ENCODE data around the gene ANKRD40CL. TPM values are rescaled to one million over a fixed set of nuclear protein-coding genes. Genes with fewer than 3 reads are reported as not detected.
A peak's percentile ranks its signal among the peaks of the same experiment; 100 is the strongest.
"Not testable (repeated sequence)": the region's sequence is repeated elsewhere in the genome, so short reads cannot be mapped to it uniquely, and the experiment has no call there.

ANKRD40CL gene
- not detected for total RNA-seq

GRCh38 chr17:50767446-50767845, at the start of gene ANKRD40CL:
TSS of gene ANKRD40CL (minus strand) at chr17:50767518. CDS start at chr17:50766913, 605 bp downstream.
- DNase-seq: no peak
- H3K4me1 Mint-ChIP-seq: peaks cover 19% of the 10 kb centered on the region

GRCh38 chr17:50816271-50816670, 49.0 kb upstream of the ANKRD40CL start:
- CTCF ChIA-PET: interaction anchor here (0.6 to 1.3 kb wide), 2 partner anchors 23 to 36 kb away, joined by 3 read pairs; no protein-coding TSS in a partner anchor
- H3K4me1 Mint-ChIP-seq: peaks cover 18% of the 10 kb centered on the region
- H3K27ac Mint-ChIP-seq: no peak overlapping the region
- H3K27me3 Mint-ChIP-seq: peaks cover 13% of the 10 kb centered on the region
- H3K4me3 Mint-ChIP-seq: no peak overlapping the region
- no peaks in the 10 kb centered on the region for H3K36me3 Mint-ChIP-seq (ENCODE audit: low read depth)
- H3K9me3 Mint-ChIP-seq: no peaks in the 10 kb centered on the region
- no peak for DNase-seq
- POLR2A ChIA-PET: no interaction called here

More at GRCh38 chr17:50767446-50767845, at the start of gene ANKRD40CL:
- CTCF ChIA-PET: interaction anchor here (2.8 kb wide), 1 partner anchor 12 kb away, joined by 8 read pairs; no protein-coding TSS in a partner anchor
- no peaks in the 10 kb centered on the region for H3K36me3 Mint-ChIP-seq (ENCODE audit: low read depth)
- no peak within 1 kb of the TSS for H3K4me3 Mint-ChIP-seq
- H3K9me3 Mint-ChIP-seq: no peaks in the 10 kb centered on the region
- peak within 1 kb of the TSS; percentile 75 for H3K27ac Mint-ChIP-seq
- H3K27me3 Mint-ChIP-seq: peaks cover 24% of the 10 kb centered on the region
- POLR2A ChIA-PET: no interaction called here

GRCh38 chr17:50815400-50815799, 48.1 kb upstream of the ANKRD40CL start:
- Mint-ChIP-seq H3K4me3 (no peak overlapping the region), H3K27ac (no peak overlapping the region), H3K36me3 (ENCODE audit: low read depth) (no peaks in the 10 kb centered on the region), H3K27me3 (peaks cover 11% of the 10 kb centered on the region), H3K9me3 (no peaks in the 10 kb centered on the region), H3K4me1 (peaks cover 17% of the 10 kb centered on the region)
- no peak for DNase-seq
- POLR2A ChIA-PET: no interaction called here
- CTCF ChIA-PET: interaction anchor here (0.7 kb wide), 2 partner anchors 87 to 588 kb away, joined by 3 read pairs; no protein-coding TSS in a partner anchor

GRCh38 chr17:50813583-50813982, 46.3 kb upstream of the ANKRD40CL start:
- CTCF ChIA-PET: interaction anchor here (1.5 to 1.6 kb wide), 2 partner anchors 15 to 31 kb away, joined by 3 to 4 read pairs; no protein-coding TSS in a partner anchor
- DNase-seq: no peak
- no peaks in the 10 kb centered on the region for H3K9me3 Mint-ChIP-seq
- H3K4me1 Mint-ChIP-seq: peaks cover 11% of the 10 kb centered on the region
- POLR2A ChIA-PET: no interaction called here
- no peaks in the 10 kb centered on the region for H3K36me3 Mint-ChIP-seq (ENCODE audit: low read depth)
- no peak overlapping the region for H3K4me3 Mint-ChIP-seq
- H3K27ac Mint-ChIP-seq: no peak overlapping the region
- peaks cover 11% of the 10 kb centered on the region for H3K27me3 Mint-ChIP-seq

GRCh38 chr17:50808888-50809287, 41.6 kb upstream of the ANKRD40CL start:
- no peak for DNase-seq
- Mint-ChIP-seq H3K4me1 (no peaks in the 10 kb centered on the region), H3K36me3 (ENCODE audit: low read depth) (no peaks in the 10 kb centered on the region), H3K9me3 (no peaks in the 10 kb centered on the region), H3K27ac (no peak overlapping the region), H3K4me3 (no peak overlapping the region), H3K27me3 (peaks cover 2% of the 10 kb centered on the region)
- POLR2A ChIA-PET: no interaction called here
- CTCF ChIA-PET: interaction anchor here (0.6 to 1.3 kb wide), 2 partner anchors 8 to 300 kb away, joined by 3 to 4 read pairs; no protein-coding TSS in a partner anchor

GRCh38 chr17:50808413-50808812, 41.1 kb upstream of the ANKRD40CL start:
- no peaks in the 10 kb centered on the region for H3K36me3 Mint-ChIP-seq (ENCODE audit: low read depth)
- no peaks in the 10 kb centered on the region for H3K4me1 Mint-ChIP-seq
- H3K27ac Mint-ChIP-seq: no peak overlapping the region
- no peaks in the 10 kb centered on the region for H3K9me3 Mint-ChIP-seq
- ChIA-PET POLR2A (no interaction called here), CTCF (interaction anchor here (1.3 kb wide), 1 partner anchor 9 kb away, joined by 4 read pairs; no protein-coding TSS in a partner anchor)
- no peaks in the 10 kb centered on the region for H3K27me3 Mint-ChIP-seq
- no peak for DNase-seq
- H3K4me3 Mint-ChIP-seq: no peak overlapping the region

- H3K4me3 Mint-ChIP-seq: no peak overlapping the region
- no peaks in the 10 kb centered on the region for H3K4me1 Mint-ChIP-seq
- no peaks in the 10 kb centered on the region for H3K9me3 Mint-ChIP-seq
- POLR2A ChIA-PET: no interaction called here
- H3K36me3 Mint-ChIP-seq (ENCODE audit: low read depth): no peaks in the 10 kb centered on the region
- no peak for DNase-seq
- H3K27ac Mint-ChIP-seq: no peak overlapping the region
- no peaks in the 10 kb centered on the region for H3K27me3 Mint-ChIP-seq
- CTCF ChIA-PET: no interaction called here
These were observed 40.4 kb upstream of the ANKRD40CL start for GRCh38 chr17:50807675-50808074.

GRCh38 chr17:50807009-50807408, 39.7 kb upstream of the ANKRD40CL start:
- Mint-ChIP-seq H3K27ac (no peak overlapping the region), H3K36me3 (ENCODE audit: low read depth) (no peaks in the 10 kb centered on the region), H3K4me3 (no peak overlapping the region), H3K4me1 (no peaks in the 10 kb centered on the region), H3K27me3 (no peaks in the 10 kb centered on the region), H3K9me3 (no peaks in the 10 kb centered on the region)
- no peak for DNase-seq
- CTCF ChIA-PET: no interaction called here
- POLR2A ChIA-PET: no interaction called here

GRCh38 chr17:50806141-50806643, 38.9 kb upstream of the ANKRD40CL start:
- Mint-ChIP-seq H3K9me3 (no peaks in the 10 kb centered on the region), H3K27me3 (no peaks in the 10 kb centered on the region)
- DNase-seq: no peak

GRCh38 chr17:50805486-50805885, 38.2 kb upstream of the ANKRD40CL start:
- DNase-seq: no peak
- CTCF ChIA-PET: interaction anchor here (1.4 kb wide), 1 partner anchor 47 kb away, joined by 5 read pairs; no protein-coding TSS in a partner anchor
- H3K9me3 Mint-ChIP-seq: no peaks in the 10 kb centered on the region
- POLR2A ChIA-PET: no interaction called here
- no peaks in the 10 kb centered on the region for H3K36me3 Mint-ChIP-seq (ENCODE audit: low read depth)
- H3K4me3 Mint-ChIP-seq: no peak overlapping the region
- H3K27me3 Mint-ChIP-seq: no peaks in the 10 kb centered on the region
- H3K4me1 Mint-ChIP-seq: no peaks in the 10 kb centered on the region
- no peak overlapping the region for H3K27ac Mint-ChIP-seq

More at GRCh38 chr17:50806141-50806643, 38.9 kb upstream of the ANKRD40CL start:
- POLR2A ChIA-PET: interaction anchor here (0.6 kb wide), 1 partner anchor 60 kb away, joined by 3 read pairs; the partner anchor contains the start of gene TOB1
- CTCF ChIA-PET: interaction anchor here (1.4 kb wide), 1 partner anchor 46 kb away, joined by 5 read pairs; no protein-coding TSS in a partner anchor
- Mint-ChIP-seq H3K36me3 (ENCODE audit: low read depth) (no peaks in the 10 kb centered on the region), H3K4me1 (no peaks in the 10 kb centered on the region), H3K4me3 (no peak overlapping the region), H3K27ac (no peak overlapping the region)

- POLR2A ChIA-PET; H3K4me1 Mint-ChIP-seq; H3K9me3 Mint-ChIP-seq; H3K27ac Mint-ChIP-seq; H3K4me3 Mint-ChIP-seq; DNase-seq; H3K27me3 Mint-ChIP-seq; H3K36me3 Mint-ChIP-seq (ENCODE audit: low read depth): not testable (repeated sequence)
- CTCF ChIA-PET: interaction anchor here (1.4 kb wide), 1 partner anchor 47 kb away, joined by 5 read pairs; no protein-coding TSS in a partner anchor
These were observed 37.6 kb upstream of the ANKRD40CL start for GRCh38 chr17:50804749-50805475.

GRCh38 chr17:50803676-50804075, 36.4 kb upstream of the ANKRD40CL start:
- Mint-ChIP-seq H3K27ac (no peak overlapping the region), H3K4me1 (no peaks in the 10 kb centered on the region), H3K36me3 (ENCODE audit: low read depth) (no peaks in the 10 kb centered on the region), H3K4me3 (no peak overlapping the region), H3K27me3 (no peaks in the 10 kb centered on the region), H3K9me3 (no peaks in the 10 kb centered on the region)
- DNase-seq: no peak
- ChIA-PET POLR2A (no interaction called here), CTCF (interaction anchor here (1.1 to 2.1 kb wide), 3 partner anchors 8 to 22 kb away, joined by 3 to 5 read pairs (median 4); no protein-coding TSS in a partner anchor)
